Testis (tissue), 3 donors: ENCODE measurements around the gene NIT1. TPM values are rescaled to one million over a fixed set of nuclear protein-coding genes. Genes with fewer than 3 reads are reported as not detected.

Experiments
- DNase-seq: peaks from one replicate; pipeline ENCODE4 v3.0.0-alpha.2; 2019
- H3K27ac ChIP-seq, 2 donors: fragments of 200-600 bp; sonication (generic); one replicate each; pipeline ENCODE4 v1.5.1; 2019
- H3K27me3 ChIP-seq: fragments of 200-600 bp; sonication (generic); one replicate; pipeline ENCODE4 v1.5.1; 2019
- H3K36me3 ChIP-seq: fragments of 200-600 bp; sonication (generic); one replicate; pipeline ENCODE4 v1.5.1; 2017; ENCODE audit warnings: low read depth; ENCODE audit errors: missing control alignments
- H3K4me1 ChIP-seq: fragments of 200-600 bp; sonication (generic); one replicate; pipeline ENCODE4 v1.5.1; 2019
- H3K4me3 ChIP-seq, 2 donors: fragments of 200-600 bp; sonication (generic); one replicate each; pipeline ENCODE4 v1.5.1; 2017 to 2019
- H3K9me3 ChIP-seq: fragments of 200-600 bp; sonication (generic); one replicate; pipeline ENCODE4 v1.5.1; 2017
- POLR2A ChIP-seq: fragments of 450-650 bp; IDR thresholded peaks from one replicate; pipeline ENCODE4 v1.6.1; 2017; ENCODE audit warnings: antibody characterized with exemption, mild to moderate bottlenecking, moderate library complexity
- WGBS, 2 donors: methylation state at CpG; one replicate each; pipeline ENCODE4 v1.1.5; 2018; 5-methylcytosine and 5-hydroxymethylcytosine counted together
- intact Hi-C: fragments of 100-400 bp; cut with DNase I; formaldehyde crosslinking; loops from one replicate; pipeline ENCODE4 v1.15.1; 2023; ENCODE audit warnings: low total_unique reads
- polyA plus RNA-seq: library from polyadenylated mRNA; stranded (reverse); fragments of 350-450 nt; fragmentation: Illumina TruSeq; extraction: RNeasy Lipid Tissue Mini Kit (QIAGEN cat#74804); gene quantifications from one replicate; pipeline ENCODE4 v1.2.3, GENCODE V29; 2014; ENCODE audit warnings: low read depth, low replicate concordance; ENCODE audit not compliant: insufficient read depth
- total RNA-seq, 2 donors: library from RNA; depleted of rRNA; stranded (reverse); fragments of >200 nt; gene quantifications; one replicate each; pipeline ENCODE4 v1.2.3, GENCODE V29; 2016
- TF ChIP-seq, protein P1 (sequence below), 3 experiments: fragments of 450-650 bp in 2 of 3; fragments of 200-600 bp in 1 of 3; sonication (generic) in 1 of 3; IDR thresholded peaks; one replicate each; pipeline ENCODE4 v1.5.1; 2016 to 2019; ENCODE audit warnings: antibody characterized with exemption in 3 of 3, mild to moderate bottlenecking in 2 of 3, moderate library complexity in 1 of 3

NIT1 gene
- total and polyA plus RNA-seq, 3 donors from 2014 or later = 44.8 to 51.1 (median 51.1) TPM

GRCh38 chr1:161121042-161121650 is 3.2 kb downstream of the NIT1 start:
- Histone ChIP-seq H3K4me3 (no peak overlapping the region), H3K36me3 (no peaks in the 10 kb centered on the region), H3K9me3 (no peaks in the 10 kb centered on the region), H3K4me1 (peaks cover 26% of the 10 kb centered on the region), H3K27me3 (no peaks in the 10 kb centered on the region), H3K27ac (no peak overlapping the region)
- TF ChIP-seq, protein P1, sequence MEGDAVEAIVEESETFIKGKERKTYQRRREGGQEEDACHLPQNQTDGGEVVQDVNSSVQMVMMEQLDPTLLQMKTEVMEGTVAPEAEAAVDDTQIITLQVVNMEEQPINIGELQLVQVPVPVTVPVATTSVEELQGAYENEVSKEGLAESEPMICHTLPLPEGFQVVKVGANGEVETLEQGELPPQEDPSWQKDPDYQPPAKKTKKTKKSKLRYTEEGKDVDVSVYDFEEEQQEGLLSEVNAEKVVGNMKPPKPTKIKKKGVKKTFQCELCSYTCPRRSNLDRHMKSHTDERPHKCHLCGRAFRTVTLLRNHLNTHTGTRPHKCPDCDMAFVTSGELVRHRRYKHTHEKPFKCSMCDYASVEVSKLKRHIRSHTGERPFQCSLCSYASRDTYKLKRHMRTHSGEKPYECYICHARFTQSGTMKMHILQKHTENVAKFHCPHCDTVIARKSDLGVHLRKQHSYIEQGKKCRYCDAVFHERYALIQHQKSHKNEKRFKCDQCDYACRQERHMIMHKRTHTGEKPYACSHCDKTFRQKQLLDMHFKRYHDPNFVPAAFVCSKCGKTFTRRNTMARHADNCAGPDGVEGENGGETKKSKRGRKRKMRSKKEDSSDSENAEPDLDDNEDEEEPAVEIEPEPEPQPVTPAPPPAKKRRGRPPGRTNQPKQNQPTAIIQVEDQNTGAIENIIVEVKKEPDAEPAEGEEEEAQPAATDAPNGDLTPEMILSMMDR (IDR thresholded peaks at IDR 0.05) = no peak
- TF ChIP-seq POLR2A = no peak
- DNase-seq = no peak
- WGBS, 2 donors = 85 to 87% methylated on average over 3 of the region's 3 CpGs
- intact Hi-C loops = no loop called here

DNA sequence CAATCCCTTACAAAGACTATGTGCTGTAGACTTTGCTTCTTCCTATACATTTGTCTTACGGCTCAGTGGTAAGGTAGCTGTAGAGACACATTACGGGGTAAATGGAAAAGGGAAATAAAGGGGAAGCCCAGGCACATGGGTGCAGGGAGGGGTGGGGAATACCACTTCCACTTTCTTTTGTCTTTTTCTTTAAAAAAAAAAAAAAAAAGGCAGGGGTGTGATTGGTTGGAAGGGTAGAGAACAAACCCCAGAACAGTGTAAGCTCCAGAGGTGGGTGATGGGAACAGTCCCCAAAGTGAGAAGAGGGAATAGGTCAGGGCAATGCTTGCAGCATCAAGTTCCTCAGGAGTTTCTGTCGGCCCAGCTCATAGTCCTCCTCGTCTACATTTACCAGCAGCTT is 3.9 kb downstream of the NIT1 start:
- no peaks in the 10 kb centered on the region for H3K27me3 ChIP-seq
- peaks cover 19% of the 10 kb centered on the region for H3K4me1 ChIP-seq
- H3K9me3 ChIP-seq = no peaks in the 10 kb centered on the region
- intact Hi-C loops = no loop called here
- no peak overlapping the region for H3K4me3 ChIP-seq
- no peaks in the 10 kb centered on the region for H3K36me3 ChIP-seq
- H3K27ac ChIP-seq = no peak overlapping the region
- WGBS, 2 donors = 68 to 73% methylated on average over 4 of the region's 4 CpGs
- TF ChIP-seq POLR2A = no peak
- TF ChIP-seq, protein P1 (IDR thresholded peaks at IDR 0.05) = no peak
- DNase-seq = no peak

DNA sequence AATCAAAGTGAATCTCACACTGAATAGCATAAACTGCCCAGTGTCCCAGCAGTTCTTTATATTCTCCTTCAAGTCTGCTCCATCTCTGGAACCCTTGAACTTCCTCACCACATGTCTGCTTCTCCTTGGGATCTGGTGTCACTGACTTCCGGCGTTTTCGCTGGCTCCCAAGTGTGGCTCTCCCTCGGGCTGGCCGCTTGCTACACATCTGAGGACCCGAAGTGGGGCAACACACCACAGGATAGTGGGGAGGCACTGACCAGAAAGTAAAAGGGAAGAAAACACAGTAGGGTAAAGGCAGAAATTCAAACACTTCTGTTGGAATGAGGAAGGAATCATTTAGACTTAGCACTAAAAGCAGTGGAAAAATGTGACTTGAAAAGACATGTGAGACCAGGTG is 5.1 kb downstream of the NIT1 start:
- DNase-seq = no peak
- intact Hi-C loops = no loop called here
- H3K27ac ChIP-seq = no peak overlapping the region
- peaks cover 14% of the 10 kb centered on the region for H3K4me1 ChIP-seq
- H3K9me3 ChIP-seq = no peaks in the 10 kb centered on the region
- no peaks in the 10 kb centered on the region for H3K27me3 ChIP-seq
- no peaks in the 10 kb centered on the region for H3K36me3 ChIP-seq
- 75 to 84% methylated on average over 6 of the region's 6 CpGs for WGBS, 2 donors
- TF ChIP-seq, protein P1 (IDR thresholded peaks at IDR 0.05) = no peak
- TF ChIP-seq POLR2A = no peak
- H3K4me3 ChIP-seq = no peak overlapping the region

- no peak for TF ChIP-seq POLR2A
- TF ChIP-seq, protein P1 (IDR thresholded peaks at IDR 0.05) = no peak
- no peak for DNase-seq
- no peaks in the 10 kb centered on the region for H3K27me3 ChIP-seq
- H3K4me1 ChIP-seq = peaks cover 9% of the 10 kb centered on the region
- no peaks in the 10 kb centered on the region for H3K9me3 ChIP-seq
- no peaks in the 10 kb centered on the region for H3K36me3 ChIP-seq
- no peak overlapping the region for H3K27ac ChIP-seq
- 86 to 94% methylated on average over 2 of the region's 2 CpGs for WGBS, 2 donors
- H3K4me3 ChIP-seq = no peak overlapping the region
- intact Hi-C loops = no loop called here
These were observed 9.7 kb downstream of the NIT1 start for GRCh38 chr1:161127649-161128048.
